ENCODE data around the gene SGSM2.

The SGSM2 gene

DNA sequence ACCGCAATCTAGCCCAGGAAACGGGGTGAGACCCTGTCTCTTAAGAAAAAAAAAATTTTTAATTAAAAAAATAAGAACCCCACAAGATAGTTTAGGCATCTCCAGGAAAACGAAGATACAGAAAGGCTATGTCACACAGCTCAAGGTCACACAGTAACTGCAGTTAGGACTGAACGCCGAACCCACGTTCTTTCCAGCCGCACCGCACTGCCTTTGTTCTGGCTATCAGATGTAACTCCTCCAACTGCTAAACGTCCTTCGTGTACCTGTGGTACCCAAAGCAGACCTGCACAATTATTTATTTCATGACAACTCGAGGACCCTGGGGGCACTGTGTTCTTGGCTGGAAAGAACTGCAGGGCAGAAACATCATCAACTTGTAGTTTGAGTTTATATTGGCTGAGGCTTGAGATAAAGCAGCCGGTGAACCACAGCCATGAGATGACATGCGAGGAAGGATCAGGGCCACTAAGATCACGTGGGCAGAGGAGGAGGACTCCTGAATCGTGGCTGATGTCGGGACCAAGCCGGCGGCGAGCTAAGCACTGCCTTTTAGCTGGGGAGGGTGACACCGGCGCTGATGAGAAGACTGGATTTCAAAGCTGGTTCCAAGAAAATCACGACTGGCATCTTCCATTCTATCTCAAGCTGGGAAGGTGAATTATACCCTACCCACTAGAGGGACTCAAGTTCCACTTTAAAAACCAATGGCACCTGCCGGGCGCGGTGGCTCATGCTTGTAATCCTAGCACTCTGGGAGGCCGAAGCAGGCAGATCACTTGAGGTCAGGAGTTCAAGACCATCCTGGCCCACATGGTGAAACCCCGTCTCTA, 84.2 kb downstream of the SGSM2 start:
- DNase-seq (ENCODE audit: low spot score): no peak

DNA sequence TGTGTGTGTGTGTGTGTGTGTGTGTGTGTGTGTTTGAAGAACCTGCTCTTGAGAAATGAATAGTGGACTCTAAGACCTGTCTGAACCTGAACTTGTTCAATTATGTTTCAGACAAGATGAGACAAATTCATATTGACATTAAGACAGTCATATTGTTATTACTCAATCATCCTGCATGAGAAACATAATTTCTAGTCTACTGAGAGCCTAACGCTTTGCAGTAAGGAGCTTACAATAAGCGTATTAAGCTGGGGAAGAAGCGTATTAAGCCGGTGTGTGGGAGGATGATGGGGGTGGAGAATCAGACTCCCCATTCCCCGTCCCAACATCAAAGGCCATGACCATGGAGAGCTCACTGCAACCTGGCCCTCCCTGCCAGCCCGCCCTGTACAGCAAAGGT, 86.0 kb downstream of the SGSM2 start:
- DNase-seq (ENCODE audit: low spot score): no peak

DNA sequence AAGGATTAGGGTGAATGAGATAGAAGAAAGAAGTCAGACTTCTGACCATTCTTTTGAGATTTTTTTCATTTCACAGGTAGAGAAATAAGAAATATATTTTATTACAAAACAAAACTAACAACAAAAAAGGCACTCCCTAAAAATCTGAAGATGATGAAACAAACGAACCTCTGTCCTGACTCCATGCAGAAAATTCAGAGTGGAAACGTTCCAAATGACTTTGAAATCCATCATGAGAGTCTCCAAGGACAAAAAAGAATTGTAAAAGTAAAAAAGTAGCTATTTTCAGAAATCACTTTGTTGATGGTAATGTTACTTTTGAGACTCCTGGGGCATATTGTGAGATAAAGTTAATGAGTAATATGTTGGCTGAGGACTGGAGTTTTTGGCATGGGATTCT, 89.9 kb downstream of the SGSM2 start:
- no peak for DNase-seq (ENCODE audit: low spot score)

DNA sequence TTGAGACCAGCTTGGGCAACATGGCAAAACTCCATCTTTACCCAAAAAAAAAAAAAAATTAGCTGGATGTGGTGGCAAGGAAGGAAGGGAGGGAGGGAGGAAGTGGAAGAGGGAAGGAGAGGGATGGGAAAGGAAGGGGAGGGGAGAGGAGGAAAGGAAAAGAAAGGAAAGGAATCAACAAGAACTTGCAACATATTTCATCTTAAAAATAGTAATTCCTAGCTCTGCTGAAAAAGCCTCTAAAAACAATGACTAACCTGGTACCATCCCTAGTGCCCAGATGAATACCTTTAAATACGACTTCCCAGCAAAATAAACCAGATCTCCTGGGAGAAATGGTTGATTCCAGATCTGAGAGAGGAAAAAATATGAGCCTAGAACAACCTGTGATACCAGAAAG, 90.6 kb downstream of the SGSM2 start:
- DNase-seq (ENCODE audit: low spot score): no peak

All from putamen (tissue), 1 donor.